ENCODE data around the gene CDK11A.
"Not testable (repeated sequence)": the region's sequence is repeated elsewhere in the genome, so short reads cannot be mapped to it uniquely, and the experiment has no call there.

The CDK11A gene

DNA sequence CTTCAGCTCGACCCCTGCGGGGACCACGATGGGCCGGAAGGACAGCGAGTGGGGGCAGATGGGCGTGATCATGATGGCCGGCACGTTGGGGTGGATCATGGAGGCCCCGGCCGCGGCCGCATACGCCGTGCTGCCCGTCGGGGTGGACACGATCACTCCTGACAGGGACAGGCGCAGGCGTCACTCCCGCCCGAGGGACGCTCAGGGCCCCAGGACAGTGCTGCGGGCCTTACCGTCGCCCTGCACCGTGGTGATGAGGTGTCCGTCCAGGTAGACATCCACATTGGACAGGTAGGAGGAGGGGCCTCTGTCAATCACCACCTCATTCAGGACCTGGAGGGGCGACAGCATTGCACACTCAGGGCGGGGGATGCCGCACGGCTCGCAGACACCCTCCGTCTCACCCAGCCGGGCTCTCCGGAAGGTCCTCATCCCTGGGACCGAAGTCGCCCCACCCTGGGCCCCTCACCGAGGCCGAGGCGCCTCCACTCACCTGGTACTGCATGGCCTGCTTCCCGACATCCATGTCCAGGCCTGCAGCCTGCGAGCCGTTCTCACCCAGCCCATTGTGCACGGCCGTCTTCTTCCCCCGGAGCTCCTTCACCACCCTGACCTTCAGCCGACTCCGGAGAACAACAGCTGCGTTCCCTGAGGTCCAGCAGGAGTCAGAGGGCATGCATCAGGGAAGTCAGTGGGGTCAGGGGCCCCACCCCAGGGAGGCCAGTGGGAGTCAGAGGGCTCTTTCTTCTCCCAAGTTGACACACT, 30.1 kb upstream of the CDK11A start:
- DNase-seq = no peak

DNA sequence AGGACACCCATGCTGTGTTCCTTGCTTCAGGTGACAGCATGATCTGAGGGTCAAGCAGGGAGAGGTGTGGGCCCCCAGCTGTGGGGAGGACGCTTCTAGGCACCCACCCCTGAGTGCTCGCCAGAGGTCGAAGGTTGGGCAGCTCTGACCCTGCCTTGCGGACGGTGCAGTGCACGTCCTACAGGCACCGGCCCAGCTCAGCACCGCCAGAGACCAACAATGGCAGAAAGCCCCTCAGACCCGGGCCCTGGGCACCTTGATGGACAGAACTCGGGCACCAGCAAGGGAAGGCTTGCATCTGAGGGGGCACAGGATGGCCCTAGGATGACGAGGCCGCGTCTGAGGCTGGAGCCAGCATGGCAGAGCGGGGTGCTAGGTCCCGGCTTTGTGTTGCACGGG, 29.4 kb upstream of the CDK11A start:
- DNase-seq = no peak

DNA sequence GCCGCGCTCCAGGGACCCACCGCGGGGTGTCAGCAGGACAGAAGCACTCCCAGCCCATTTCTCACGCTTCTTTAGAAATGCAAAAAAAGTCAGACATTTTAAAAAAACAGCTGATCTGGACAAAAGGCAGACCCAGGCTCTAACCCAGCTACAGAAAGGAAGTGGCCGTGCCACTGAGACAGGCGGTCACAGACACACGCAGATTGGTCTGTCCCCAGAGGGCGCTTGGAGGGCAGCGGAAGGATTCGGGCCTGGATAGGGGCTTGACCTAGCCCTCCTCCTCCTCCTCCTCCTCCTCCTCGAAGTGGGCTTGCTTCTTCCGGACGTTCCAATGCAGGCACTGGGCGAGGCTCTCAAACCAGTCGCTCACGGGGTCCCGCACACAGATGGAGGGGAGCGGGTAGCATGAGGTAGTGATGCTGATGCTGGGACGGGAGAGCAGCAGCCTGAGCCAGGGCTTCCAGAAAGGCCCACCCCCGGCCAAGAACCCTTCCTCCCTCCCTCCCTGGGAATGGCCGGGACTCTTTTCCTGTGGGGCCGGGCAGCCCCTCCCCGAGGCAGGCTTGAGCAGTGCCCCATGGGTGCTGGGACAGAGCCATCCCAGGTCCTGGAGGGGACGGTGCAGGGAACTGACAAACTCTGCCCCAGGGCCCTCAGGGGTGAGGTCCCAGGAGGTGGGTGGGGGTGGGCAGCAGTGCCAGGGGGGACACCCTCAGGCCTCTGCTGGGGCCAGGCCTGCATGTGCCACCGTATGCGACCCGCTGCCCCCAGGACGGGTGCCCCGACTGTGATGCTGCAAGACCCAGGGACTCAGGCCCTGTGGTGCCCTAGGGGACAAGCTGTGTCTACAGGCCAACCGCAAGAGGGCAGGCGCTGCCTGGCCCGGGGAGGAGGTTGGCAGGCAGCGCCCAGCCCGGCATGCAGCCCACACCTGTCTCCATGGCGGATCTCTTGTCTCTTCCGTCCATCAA, 28.8 kb upstream of the CDK11A start:
- no peak for DNase-seq

DNA sequence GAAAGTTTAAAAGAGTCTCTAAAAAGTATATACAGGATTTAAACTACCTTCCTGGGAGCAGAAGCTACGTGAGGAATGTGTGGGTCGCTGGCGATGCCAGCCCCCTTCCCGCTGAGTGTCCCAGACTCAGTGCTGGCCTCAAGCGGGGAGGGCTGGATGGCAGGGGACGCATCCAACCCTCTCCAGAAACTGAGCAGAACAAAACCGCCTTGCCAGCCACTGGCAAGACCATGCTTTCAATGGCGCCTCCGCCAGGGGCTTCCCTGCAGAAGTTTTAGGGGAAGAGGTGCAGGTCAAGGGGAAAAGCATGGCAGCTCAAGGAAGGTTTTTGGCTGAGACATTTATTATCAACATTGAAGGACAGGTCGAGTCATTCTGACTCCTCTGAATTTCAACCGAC, 28.0 kb upstream of the CDK11A start:
- DNase-seq = no peak

DNA sequence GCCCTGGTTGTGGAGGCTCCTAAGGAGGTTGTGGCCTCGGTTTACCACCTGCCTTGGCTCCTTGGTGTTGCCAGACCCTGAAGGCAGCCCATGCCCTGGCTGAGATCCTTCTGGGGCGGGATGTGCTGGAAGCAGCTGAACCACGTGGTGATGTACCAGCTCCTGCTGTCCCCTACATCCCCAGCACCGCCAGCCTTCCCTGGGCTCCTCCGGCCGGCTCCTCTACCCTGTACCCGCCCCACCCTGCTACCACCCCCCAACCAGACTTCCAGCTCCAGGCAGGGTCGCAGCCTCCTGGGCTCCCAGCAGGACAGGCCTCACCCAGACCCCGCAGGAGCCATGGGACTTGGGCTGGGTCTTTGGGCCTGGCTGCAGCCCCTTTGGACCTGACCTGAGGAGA, 25.8 kb upstream of the CDK11A start:
- DNase-seq = not testable (repeated sequence)

DNA sequence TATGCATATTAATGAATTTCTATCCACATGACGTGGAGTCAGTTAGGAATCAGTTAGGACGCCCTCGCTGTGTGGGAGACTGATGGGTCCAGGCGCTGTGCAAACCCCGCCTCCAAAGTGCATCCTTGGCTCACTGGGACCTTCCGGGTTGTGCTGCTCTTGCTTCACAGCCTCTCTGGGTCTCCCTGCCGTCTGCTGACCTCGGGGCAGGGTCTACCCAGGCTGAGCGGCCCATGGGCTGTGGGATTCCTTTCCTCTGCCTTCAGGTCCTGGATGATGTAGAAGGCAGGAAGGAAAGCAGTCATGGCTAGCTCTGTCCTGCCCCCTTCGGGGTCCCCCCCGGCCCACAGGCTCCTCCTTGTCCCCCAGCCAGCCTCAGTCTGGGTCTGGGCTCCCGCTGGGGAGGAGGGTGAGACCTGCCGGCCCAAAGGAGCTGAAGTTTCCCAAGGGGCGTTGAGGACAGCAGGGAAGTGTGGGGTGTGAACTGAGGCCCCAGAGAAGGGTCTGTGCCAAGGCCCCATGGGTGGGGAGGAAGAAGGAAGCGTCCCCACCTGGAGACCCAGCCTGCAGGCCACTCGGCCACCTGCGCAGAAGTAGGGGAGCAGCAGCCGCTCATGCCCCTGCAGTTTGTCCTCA, 24.6 kb upstream of the CDK11A start:
- DNase-seq = no peak

DNA sequence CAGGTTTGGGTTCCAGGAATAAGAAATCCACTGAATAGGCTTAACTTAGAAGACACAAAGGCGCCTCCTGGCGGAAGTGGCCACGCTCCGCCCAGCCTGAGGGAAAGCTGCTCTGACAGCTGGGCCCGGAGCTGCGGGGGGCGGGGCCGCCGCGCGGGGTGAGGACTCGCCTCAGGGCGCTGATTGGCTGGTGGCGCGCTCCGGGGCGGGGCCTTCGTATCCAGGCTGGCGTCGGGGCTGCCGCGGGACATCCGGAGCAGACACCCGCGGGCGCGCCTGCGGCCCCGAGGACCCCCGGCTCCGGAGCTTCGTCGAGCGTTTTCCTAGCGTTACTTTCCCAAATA, 22.4 kb upstream of the CDK11A start:
- not testable (repeated sequence) for DNase-seq

DNA sequence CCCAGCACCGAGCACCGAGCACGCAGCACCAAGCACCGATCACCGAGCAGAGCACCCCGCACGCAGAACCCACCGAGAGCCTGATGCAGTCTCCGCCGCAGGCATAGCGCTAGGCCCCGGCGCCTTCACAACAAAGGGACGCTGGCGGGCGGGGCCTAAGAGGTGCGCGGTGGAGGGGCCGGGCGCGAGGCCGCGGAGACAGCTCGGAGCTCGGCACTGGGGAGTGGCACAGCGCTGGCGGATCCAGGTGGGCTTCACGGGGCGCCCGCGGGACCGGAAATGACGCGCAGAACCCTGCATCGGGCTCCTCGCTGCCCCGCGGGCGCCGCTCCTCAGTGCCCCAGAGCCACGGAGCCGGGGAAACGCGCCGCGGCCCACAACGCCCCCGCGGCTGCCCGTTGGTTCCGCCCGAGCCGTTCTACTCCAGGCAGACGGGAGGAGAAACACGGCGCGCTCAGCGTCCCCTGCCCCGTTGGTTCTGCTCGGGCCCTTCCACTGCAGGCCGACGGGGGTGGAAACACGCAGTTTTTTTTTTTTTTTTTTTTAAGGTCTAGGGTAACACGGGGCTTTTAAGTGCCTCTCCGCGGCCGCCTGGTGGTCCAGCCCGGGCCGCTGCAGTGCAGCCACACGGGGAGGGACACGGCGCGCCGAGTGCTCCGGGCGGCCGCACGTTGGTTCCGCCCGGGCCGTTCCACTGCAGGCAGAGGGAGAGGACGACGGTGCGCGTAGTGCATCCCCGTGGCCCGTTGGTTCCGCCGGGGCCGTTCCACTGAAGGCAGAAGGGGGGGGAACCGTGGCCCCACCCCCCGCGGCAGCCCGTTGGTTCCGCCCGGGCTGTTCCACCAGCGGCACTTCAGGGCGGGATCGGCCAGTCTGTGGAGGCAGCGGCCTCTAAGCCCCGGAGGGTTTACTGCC, 21.8 kb upstream of the CDK11A start:
- DNase-seq = peak; percentile 76 to 95 (median 84)

DNA sequence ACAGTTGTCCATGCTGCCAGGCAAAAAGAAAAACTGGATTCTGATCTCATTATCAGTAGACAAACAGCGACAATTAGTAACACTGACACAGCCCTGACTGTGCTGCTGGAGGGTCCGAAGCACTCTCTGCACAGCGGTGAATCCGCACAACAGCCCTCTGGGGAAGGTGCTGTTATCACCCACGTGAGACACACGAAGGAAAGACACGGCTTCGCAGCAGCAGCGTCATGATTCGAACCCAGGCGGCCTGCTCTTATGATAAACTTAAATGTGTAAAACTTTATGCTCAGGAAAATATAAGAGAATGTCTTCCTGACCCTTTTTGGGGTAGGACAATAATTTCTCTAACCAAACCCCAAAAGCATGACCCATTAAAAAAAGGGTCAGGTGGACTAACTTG, 18.4 kb upstream of the CDK11A start:
- not testable (repeated sequence) for DNase-seq

DNA sequence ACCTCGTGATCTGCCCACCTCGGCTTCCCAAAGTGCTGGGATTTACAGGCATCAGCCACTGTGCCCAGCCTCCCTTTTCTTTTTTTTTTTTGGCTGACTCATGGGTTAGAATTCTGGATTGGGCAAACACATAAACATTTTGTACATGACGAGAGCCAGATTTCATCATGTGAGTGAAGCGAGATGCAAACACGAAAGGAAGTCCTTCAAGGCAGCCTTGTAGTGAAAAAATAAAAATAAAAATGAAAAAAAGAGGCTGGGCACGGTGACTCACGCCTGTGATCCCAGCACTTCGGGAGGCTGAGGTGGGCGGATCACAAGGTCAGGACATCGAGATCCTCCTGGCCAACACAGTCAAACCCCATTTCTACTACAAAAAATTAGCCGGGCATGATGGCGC, 16.9 kb upstream of the CDK11A start:
- not testable (repeated sequence) for DNase-seq

DNA sequence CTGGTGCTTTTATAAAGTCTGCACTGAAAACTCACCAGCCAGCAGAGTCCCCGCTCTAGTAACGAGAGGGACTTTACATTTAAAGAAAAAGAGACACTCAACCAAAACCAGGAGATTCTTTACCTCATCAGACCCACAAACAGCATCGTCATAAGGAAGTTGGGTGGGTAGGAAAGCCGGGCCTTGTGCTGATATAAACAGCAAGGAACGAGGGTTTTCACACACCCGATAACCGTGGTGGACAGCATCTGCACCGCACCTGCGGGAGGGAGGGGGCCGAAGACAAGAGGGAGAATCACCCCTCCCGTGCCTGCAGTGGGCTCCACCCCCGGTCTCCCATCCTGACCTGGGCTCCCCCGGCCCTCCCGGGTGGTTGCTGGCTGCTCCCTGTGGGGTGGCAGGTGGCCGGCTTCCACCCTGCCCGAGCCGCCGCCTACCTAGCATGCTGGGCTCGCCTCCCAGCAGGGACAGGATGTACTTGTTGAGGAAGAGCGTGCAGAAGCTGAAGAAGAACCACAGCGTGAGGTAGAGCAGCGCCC, 14.7 kb upstream of the CDK11A start:
- not testable (repeated sequence) for DNase-seq

DNA sequence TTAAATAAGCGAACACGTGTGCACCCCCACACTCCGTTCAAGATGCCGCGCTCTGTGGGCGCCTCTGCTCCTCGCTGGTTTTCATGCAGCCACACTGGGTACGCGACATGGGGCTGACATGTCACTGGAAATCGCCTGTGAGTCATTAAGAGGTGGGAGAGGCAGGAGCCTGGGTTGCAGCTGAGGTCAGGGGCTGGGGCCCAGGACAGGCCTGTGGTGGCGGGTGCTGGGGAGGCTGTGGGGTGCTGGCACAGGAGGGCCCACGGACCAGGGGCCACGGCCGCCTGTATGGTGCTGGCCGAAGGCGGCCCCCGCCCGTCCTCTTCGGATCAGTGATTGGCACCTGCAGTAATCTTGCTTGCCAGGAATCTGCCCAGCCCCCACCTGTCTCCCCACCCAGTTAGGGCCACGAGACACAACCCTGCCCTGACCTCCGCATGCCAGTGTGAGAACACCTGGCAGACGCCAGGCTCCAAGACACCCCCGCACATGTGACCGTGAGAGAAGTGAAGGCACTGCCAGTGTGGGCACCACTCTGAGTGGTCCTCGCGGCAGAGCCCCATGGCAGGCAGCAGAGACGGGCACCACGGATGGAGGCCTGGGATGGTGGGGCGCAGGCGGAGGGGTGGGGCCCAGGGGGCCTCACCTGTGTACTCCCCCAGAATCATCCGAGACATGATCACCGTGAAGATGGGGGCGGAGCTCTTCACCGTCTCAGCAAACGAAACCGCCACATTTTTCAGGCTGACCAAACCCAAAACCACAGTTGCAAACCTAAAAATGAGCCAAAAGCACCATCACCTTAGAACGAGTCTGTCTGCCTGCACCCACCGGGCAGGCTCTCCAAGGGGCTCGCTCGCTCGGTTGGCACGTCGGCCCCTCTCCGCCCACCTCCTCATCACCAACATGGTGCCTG, 13.8 kb upstream of the CDK11A start:
- DNase-seq = not testable (repeated sequence)

DNA sequence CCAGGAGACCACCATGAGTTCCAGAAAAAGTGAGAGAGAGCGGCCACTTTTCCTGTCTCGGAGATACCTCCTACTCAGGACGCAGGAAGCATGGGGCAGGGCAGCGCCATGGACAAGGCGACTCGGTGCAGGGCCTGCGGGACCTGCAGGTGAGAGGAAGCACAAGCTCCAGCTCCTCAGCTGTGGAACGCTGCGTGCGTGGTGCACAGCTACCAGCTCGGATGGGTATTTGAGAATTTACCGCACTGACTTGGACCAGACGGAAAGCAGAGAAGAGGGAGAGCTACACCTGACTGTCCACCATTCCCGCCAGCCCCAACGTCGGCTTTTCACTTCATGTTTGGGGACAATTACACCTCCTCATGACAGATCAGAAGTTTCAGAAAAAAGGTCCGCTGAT, 8.2 kb upstream of the CDK11A start:
- DNase-seq = no peak

DNA sequence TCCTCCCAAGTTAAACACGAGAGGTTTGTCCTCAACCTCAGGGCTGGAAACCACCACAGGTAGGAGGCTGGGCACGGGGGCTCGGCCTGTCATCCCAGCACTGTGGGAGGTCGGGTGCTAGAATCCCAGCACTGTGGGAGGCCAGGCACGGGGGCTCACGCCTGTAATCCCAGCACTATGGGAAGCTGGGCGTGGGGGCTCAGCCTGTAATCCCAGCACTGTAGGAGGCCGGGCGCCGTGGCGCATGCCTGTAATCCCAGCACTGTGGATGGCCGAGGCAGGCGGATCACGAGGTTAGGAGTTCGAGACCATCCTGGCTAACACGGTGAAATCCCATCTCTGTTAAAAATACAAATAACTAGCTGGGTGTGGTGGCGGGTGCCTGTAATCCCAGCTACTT, 6.7 kb upstream of the CDK11A start:
- no peak for DNase-seq

DNA sequence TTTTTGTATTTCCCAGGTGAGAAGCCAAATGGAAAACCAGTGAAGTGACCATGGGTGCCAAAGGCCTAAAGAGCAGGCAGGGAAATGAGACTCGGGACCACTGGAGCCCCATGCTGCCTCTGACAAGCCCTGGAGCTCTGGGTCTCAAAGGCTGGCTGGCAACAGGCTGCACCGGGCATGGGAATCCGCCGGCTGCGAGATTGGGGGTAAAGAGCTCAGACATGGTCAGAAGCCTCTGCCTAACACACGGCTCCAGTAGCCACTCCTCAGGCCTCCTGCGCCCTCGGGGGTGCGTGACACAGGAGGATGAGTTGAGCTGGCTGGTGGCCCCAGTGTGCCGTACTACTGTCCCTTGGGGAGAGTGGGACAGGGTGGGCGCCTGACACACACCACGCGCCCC, 6.1 kb upstream of the CDK11A start:
- not testable (repeated sequence) for DNase-seq

DNA sequence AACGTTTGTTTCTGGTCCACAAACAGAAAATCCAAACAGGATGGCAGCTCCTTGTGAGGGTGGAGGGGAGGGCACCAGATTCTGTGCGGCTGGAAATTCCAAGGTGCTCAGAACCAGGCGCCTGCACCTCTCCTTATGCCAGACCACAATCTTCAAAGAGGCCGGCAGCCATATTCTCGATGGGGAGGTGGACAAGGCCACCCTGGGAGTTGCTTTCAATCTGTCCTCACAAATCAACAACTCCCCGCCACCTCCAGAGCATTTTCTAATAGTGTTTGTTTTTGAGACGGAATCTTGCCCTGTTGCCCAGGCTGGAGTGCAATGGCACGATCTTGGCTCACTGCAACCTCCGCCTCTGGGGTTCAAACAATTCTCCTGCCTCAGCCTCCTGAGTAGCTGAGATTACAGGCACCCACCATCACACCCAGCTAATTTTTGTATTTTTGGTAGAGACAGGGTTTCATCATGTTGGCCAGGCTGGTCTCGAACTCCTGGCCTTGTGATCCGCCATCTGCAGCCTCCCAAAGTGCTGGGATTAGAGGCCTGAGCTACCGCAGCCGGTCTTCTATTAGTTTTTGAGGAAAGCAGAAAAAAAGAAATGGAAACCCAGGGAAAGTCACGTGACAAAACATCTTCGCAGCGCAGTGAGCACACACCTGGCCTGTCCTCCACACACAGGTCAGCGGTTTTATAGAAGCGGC, 5.1 kb upstream of the CDK11A start:
- not testable (repeated sequence) for DNase-seq

DNA sequence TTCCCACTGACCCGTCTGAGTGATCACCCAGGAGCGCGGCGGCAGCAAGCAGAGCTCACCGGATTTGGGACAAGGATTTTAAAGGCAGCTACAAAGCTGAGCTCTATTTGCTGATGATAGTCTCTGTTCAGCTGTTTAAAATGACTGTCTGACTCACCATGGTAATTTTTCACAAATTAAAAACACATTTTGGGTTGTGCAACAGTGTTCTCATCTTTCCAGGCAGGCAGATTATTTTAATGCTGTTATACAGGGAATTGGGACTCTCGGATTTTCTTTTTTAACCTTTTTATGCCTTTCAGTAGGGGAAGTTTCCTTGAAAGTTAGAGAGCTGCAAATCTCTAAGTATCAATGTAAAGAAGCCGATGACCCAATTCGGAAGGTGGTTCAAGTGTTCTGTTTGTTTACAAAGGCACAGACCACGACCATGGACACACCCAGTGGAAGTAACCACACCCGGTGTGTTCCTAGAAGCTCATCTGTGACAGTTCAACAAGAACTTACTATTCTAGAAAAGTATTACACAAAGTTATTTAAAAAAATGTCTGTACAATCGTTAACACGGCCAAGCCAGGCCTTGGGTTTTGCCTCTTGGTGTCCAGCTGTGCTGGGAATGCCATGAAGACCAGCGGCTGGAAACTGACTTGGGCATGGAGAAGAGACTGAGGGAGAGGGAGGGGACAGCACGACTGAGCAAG, 4.3 kb upstream of the CDK11A start:
- peak in 1 of 4 experiments; percentile 20 for DNase-seq

DNA sequence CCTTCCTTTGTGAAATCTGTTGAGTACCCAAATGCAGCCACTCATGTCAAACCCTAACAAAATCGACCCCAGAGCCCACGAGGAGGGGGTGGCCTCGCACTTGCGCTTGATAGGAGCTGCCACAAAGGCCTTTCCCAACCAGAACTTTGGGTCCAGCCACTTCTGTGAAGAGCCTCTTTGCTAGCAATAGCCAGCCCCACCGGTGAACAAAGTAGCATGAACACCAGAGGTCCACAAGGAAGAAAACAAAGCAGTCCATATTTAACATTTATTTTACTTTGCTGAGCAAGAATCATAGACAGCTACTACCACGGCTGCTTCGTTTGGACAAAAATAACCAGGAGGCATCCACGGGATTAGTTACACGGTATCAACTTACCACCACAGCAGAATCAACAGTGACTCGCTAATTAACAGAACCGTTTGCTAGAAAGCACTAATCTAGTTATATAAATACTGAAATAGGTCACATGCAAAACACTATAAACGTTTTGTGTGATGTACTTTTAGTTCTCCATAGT, 3.0 kb upstream of the CDK11A start:
- not testable (repeated sequence) for DNase-seq

DNA sequence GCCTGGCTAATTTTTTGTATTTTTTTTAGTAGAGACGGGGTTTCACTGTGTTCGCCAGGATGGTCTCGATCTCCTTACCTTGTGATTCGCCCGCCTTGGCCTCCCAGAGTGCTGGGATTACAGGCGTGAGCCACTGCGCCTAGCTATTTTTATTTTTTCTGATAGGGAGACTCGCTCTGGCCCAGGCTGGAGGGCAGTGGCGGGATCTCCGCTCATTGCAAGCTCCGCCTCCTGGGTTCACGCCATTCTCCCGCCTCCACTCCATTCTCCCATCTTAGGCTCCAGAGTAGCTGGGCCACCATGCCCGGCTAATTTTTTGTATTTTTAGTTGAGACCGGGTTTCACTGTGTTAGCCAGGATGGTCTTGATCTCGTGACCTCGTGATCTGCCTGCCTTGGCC, 1.9 kb upstream of the CDK11A start:
- DNase-seq = not testable (repeated sequence)
